ENCODE data around the gene ZBTB7C. TPM values are rescaled to one million over a fixed set of nuclear protein-coding genes. Genes with fewer than 3 reads are reported as not detected.

ZBTB7C gene
- total RNA-seq, 1 experiment from 2014 or later, result 0.33 TPM

- Histone ChIP-seq H2BK12ac (ENCODE audit: insufficient read length, low read depth, low read length) (no peak overlapping the region), H4K8ac (replicated peaks; ENCODE audit: insufficient read length, low read depth, low read length) (no peak overlapping the region), H2AFZ (ENCODE audit: low read length) (no peak overlapping the region), H2BK15ac (ENCODE audit: low read depth, low read length) (no peak overlapping the region), H3K4me2 (ENCODE audit: insufficient read depth, insufficient read length, low read length) (no peak overlapping the region), H3K4ac (ENCODE audit: low read depth, low read length) (no peak overlapping the region), H3K9me3 (ENCODE audit: control insufficient read depth, low read depth, low read length) (no peaks in the 10 kb centered on the region), H3K79me2 (ENCODE audit: insufficient read depth, low read length) (no peaks in the 10 kb centered on the region), H2BK120ac (ENCODE audit: low read depth, low read length, poor library complexity, severe bottlenecking) (no peak overlapping the region), H3K56ac (ENCODE audit: insufficient read length, low read depth, low read length) (no peak overlapping the region), H3K18ac (ENCODE audit: insufficient read length, low read depth, low read length) (no peak overlapping the region), H3K14ac (ENCODE audit: insufficient read depth, low read length) (no peak overlapping the region), H3K27ac (ENCODE audit: insufficient read length, low read depth, low read length) (no peak overlapping the region), H3K79me1 (ENCODE audit: insufficient read depth, low read depth, low read length, poor library complexity, severe bottlenecking) (no peaks in the 10 kb centered on the region), H4K20me1 (ENCODE audit: control insufficient read depth, insufficient read depth, insufficient read length) (no peaks in the 10 kb centered on the region), H2AK5ac (ENCODE audit: insufficient read length, low read length) (no peak overlapping the region), H3T11ph (ENCODE audit: low read length) (no peak overlapping the region), H2BK20ac (ENCODE audit: low read depth, low read length, poor library complexity, severe bottlenecking) (no peak overlapping the region), H3K4me1 (ENCODE audit: insufficient read depth, low read length) (peaks cover 5% of the 10 kb centered on the region; the same call in 1 of the 2 replicates), H3K27me3 (ENCODE audit: insufficient read depth, low read length) (no peaks in the 10 kb centered on the region), H4K91ac (ENCODE audit: insufficient read length, low read depth, low read length) (no peak overlapping the region), H3K23me2 (ENCODE audit: insufficient read length, low read depth, low read length, poor library complexity, severe bottlenecking) (no peaks in the 10 kb centered on the region), H2BK5ac (ENCODE audit: insufficient read length, low read length) (no peak overlapping the region), H4K5ac (ENCODE audit: insufficient read length, low read depth, low read length) (no peak overlapping the region), H3K23ac (ENCODE audit: insufficient read length, low read depth, low read length) (no peak overlapping the region), H3K9ac (ENCODE audit: extremely low read depth, insufficient read length, low read length) (no peak overlapping the region)
- no peak for DNase-seq
- no peak overlapping the region for H3K4me3 Mint-ChIP-seq
- no peak for TF ChIP-seq CTCF (conservative IDR thresholded peaks at IDR 0.05)
- peaks cover 10% of the 10 kb centered on the region for H3K27me3 Mint-ChIP-seq (ENCODE audit: low read depth)
- H3K36me3 Mint-ChIP-seq (ENCODE audit: insufficient read depth in 1 of 3, low read depth in 3 of 3), result no peaks in the 10 kb centered on the region
- H3K9me3 Mint-ChIP-seq, result no peaks in the 10 kb centered on the region
- H3K4me1 Mint-ChIP-seq, result peaks cover 25 to 36% of the 10 kb centered on the region in 2 experiments
- no CpG with 5 or more reads among the region's 3 CpGs for WGBS (ENCODE audit: extremely low coverage, insufficient read length, low lambda C conversion rate)
- no peak overlapping the region; a peak in 1 of 7 replicates for H3K27ac Mint-ChIP-seq
Measured at GRCh38 chr18:48310999-48311398, 98.2 kb downstream of the ZBTB7C start.

All from H9 (cell line).